Measurements from ENCODE around the gene TXK. TPM values are rescaled to one million over a fixed set of nuclear protein-coding genes. Genes with fewer than 3 reads are reported as not detected.

Gene TXK
- polyA plus RNA-seq, 2 donors = 0.61 to 2.3 TPM

- no peaks in the 10 kb centered on the region for H3K9me3 ChIP-seq (ENCODE audit: control insufficient read depth in 2 of 2, insufficient read depth in 1 of 2, low read depth in 1 of 2, low read length in 1 of 2)
- H3K27ac ChIP-seq (ENCODE audit: low read depth in 2 of 2, low read length in 1 of 2) = no peak overlapping the region
- H3K36me3 ChIP-seq (ENCODE audit: control insufficient read depth in 2 of 2, insufficient read depth in 2 of 2, low read length in 1 of 2) = peaks cover 8 to 10% of the 10 kb centered on the region in 2 donors
- no peaks in the 10 kb centered on the region for H3K4me1 ChIP-seq (ENCODE audit: control insufficient read depth in 2 of 2, insufficient read depth in 2 of 2, low read length in 1 of 2)
- no peak overlapping the region for H3K4me3 ChIP-seq (ENCODE audit: low read depth in 1 of 2, low read length in 2 of 2)
- H3K27me3 ChIP-seq (ENCODE audit: control insufficient read depth in 1 of 2, insufficient read depth in 2 of 2, low read length in 2 of 2) = no peaks in the 10 kb centered on the region
- WGBS, 2 donors = 52 to 58% methylated on average over 3 of the region's 3 CpGs
Observed at GRCh38 chr4:48139691-48140090, 5.6 kb upstream of the TXK start.

- H3K27me3 ChIP-seq (ENCODE audit: control insufficient read depth in 1 of 2, insufficient read depth in 2 of 2, low read length in 2 of 2) = no peaks in the 10 kb centered on the region
- H3K27ac ChIP-seq (ENCODE audit: low read depth in 2 of 2, low read length in 1 of 2) = no peak overlapping the region
- H3K36me3 ChIP-seq (ENCODE audit: control insufficient read depth in 2 of 2, insufficient read depth in 2 of 2, low read length in 1 of 2) = peaks cover 10% of the 10 kb centered on the region in 2 donors
- H3K9me3 ChIP-seq (ENCODE audit: control insufficient read depth in 2 of 2, insufficient read depth in 1 of 2, low read depth in 1 of 2, low read length in 1 of 2) = no peaks in the 10 kb centered on the region
- 77 to 78% methylated on average over 3 of the region's 3 CpGs for WGBS, 2 donors
- no peaks in the 10 kb centered on the region for H3K4me1 ChIP-seq (ENCODE audit: control insufficient read depth in 2 of 2, insufficient read depth in 2 of 2, low read length in 1 of 2)
- H3K4me3 ChIP-seq (ENCODE audit: low read depth in 1 of 2, low read length in 2 of 2) = no peak overlapping the region
Observed at GRCh38 chr4:48138936-48139335, 4.9 kb upstream of the TXK start.

GRCh38 chr4:48138511-48138910 lies 4.5 kb upstream of the TXK start:
- WGBS, 2 donors = 89 to 94% methylated on average over 7 of the region's 7 CpGs
- peaks cover 8 to 11% of the 10 kb centered on the region in 2 donors for H3K36me3 ChIP-seq (ENCODE audit: control insufficient read depth in 2 of 2, insufficient read depth in 2 of 2, low read length in 1 of 2)

GRCh38 chr4:48137846-48138245 lies 3.8 kb upstream of the TXK start:
- no peaks in the 10 kb centered on the region for H3K4me1 ChIP-seq (ENCODE audit: control insufficient read depth in 2 of 2, insufficient read depth in 2 of 2, low read length in 1 of 2)
- H3K4me3 ChIP-seq (ENCODE audit: low read depth in 1 of 2, low read length in 2 of 2) = no peak overlapping the region
- peaks cover 8 to 11% of the 10 kb centered on the region in 2 donors for H3K36me3 ChIP-seq (ENCODE audit: control insufficient read depth in 2 of 2, insufficient read depth in 2 of 2, low read length in 1 of 2)
- H3K9me3 ChIP-seq (ENCODE audit: control insufficient read depth in 2 of 2, insufficient read depth in 1 of 2, low read depth in 1 of 2, low read length in 1 of 2) = no peaks in the 10 kb centered on the region
- peak overlapping the region in 1 of 2 donors; percentile 4 for H3K27ac ChIP-seq (ENCODE audit: low read depth in 2 of 2, low read length in 1 of 2)
- H3K27me3 ChIP-seq (ENCODE audit: control insufficient read depth in 1 of 2, insufficient read depth in 2 of 2, low read length in 2 of 2) = no peaks in the 10 kb centered on the region

More at GRCh38 chr4:48138511-48138910, 4.5 kb upstream of the TXK start:
- H3K9me3 ChIP-seq (ENCODE audit: control insufficient read depth in 2 of 2, insufficient read depth in 1 of 2, low read depth in 1 of 2, low read length in 1 of 2) = no peaks in the 10 kb centered on the region
- H3K27ac ChIP-seq (ENCODE audit: low read depth in 2 of 2, low read length in 1 of 2) = no peak overlapping the region
- H3K4me3 ChIP-seq (ENCODE audit: low read depth in 1 of 2, low read length in 2 of 2) = no peak overlapping the region
- no peaks in the 10 kb centered on the region for H3K4me1 ChIP-seq (ENCODE audit: control insufficient read depth in 2 of 2, insufficient read depth in 2 of 2, low read length in 1 of 2)
- H3K27me3 ChIP-seq (ENCODE audit: control insufficient read depth in 1 of 2, insufficient read depth in 2 of 2, low read length in 2 of 2) = no peaks in the 10 kb centered on the region

GRCh38 chr4:48133669-48134068 lies 381 bp downstream of the TXK start:
- H3K27me3 ChIP-seq (ENCODE audit: control insufficient read depth in 1 of 2, insufficient read depth in 2 of 2, low read length in 2 of 2) = no peaks in the 10 kb centered on the region
- no peaks in the 10 kb centered on the region for H3K9me3 ChIP-seq (ENCODE audit: control insufficient read depth in 2 of 2, insufficient read depth in 1 of 2, low read depth in 1 of 2, low read length in 1 of 2)
- H3K4me1 ChIP-seq (ENCODE audit: control insufficient read depth in 2 of 2, insufficient read depth in 2 of 2, low read length in 1 of 2) = no peaks in the 10 kb centered on the region
- no peak overlapping the region for H3K27ac ChIP-seq (ENCODE audit: low read depth in 2 of 2, low read length in 1 of 2)
- peaks cover 8 to 11% of the 10 kb centered on the region in 2 donors for H3K36me3 ChIP-seq (ENCODE audit: control insufficient read depth in 2 of 2, insufficient read depth in 2 of 2, low read length in 1 of 2)
- no peak overlapping the region for H3K4me3 ChIP-seq (ENCODE audit: low read depth in 1 of 2, low read length in 2 of 2)

- peaks cover 0 to 4% of the 10 kb centered on the region in 2 donors for H3K4me1 ChIP-seq (ENCODE audit: control insufficient read depth in 2 of 2, insufficient read depth in 2 of 2, low read length in 1 of 2)
- H3K4me3 ChIP-seq (ENCODE audit: low read depth in 1 of 2, low read length in 2 of 2) = no peak overlapping the region
- H3K27me3 ChIP-seq (ENCODE audit: control insufficient read depth in 1 of 2, insufficient read depth in 2 of 2, low read length in 2 of 2) = no peaks in the 10 kb centered on the region
- H3K36me3 ChIP-seq (ENCODE audit: control insufficient read depth in 2 of 2, insufficient read depth in 2 of 2, low read length in 1 of 2) = peaks cover 7 to 8% of the 10 kb centered on the region in 2 donors
- H3K27ac ChIP-seq (ENCODE audit: low read depth in 2 of 2, low read length in 1 of 2) = no peak overlapping the region
- no peaks in the 10 kb centered on the region for H3K9me3 ChIP-seq (ENCODE audit: control insufficient read depth in 2 of 2, insufficient read depth in 1 of 2, low read depth in 1 of 2, low read length in 1 of 2)
- WGBS, 2 donors = 51 to 67% methylated on average over 4 of the region's 4 CpGs
Observed at GRCh38 chr4:48131736-48132135, 2.3 kb downstream of the TXK start.

GRCh38 chr4:48130100-48130499 lies 4.0 kb downstream of the TXK start:
- H3K27me3 ChIP-seq (ENCODE audit: control insufficient read depth in 1 of 2, insufficient read depth in 2 of 2, low read length in 2 of 2) = no peaks in the 10 kb centered on the region
- H3K4me1 ChIP-seq (ENCODE audit: control insufficient read depth in 2 of 2, insufficient read depth in 2 of 2, low read length in 1 of 2) = peaks cover 0 to 4% of the 10 kb centered on the region in 2 donors
- 89 to 97% methylated on average over 7 of the region's 7 CpGs for WGBS, 2 donors
- peaks cover 0 to 2% of the 10 kb centered on the region in 2 donors for H3K36me3 ChIP-seq (ENCODE audit: control insufficient read depth in 2 of 2, insufficient read depth in 2 of 2, low read length in 1 of 2)
- H3K9me3 ChIP-seq (ENCODE audit: control insufficient read depth in 2 of 2, insufficient read depth in 1 of 2, low read depth in 1 of 2, low read length in 1 of 2) = no peaks in the 10 kb centered on the region
- no peak overlapping the region for H3K27ac ChIP-seq (ENCODE audit: low read depth in 2 of 2, low read length in 1 of 2)
- H3K4me3 ChIP-seq (ENCODE audit: low read depth in 1 of 2, low read length in 2 of 2) = no peak overlapping the region

- Histone ChIP-seq H3K36me3 (ENCODE audit: control insufficient read depth in 2 of 2, insufficient read depth in 2 of 2, low read length in 1 of 2) (peaks cover 0 to 2% of the 10 kb centered on the region in 2 donors), H3K9me3 (ENCODE audit: control insufficient read depth in 2 of 2, insufficient read depth in 1 of 2, low read depth in 1 of 2, low read length in 1 of 2) (no peaks in the 10 kb centered on the region), H3K27ac (ENCODE audit: low read depth in 2 of 2, low read length in 1 of 2) (no peak overlapping the region)
Observed at GRCh38 chr4:48129307-48130014, 4.6 kb downstream of the TXK start.

GRCh38 chr4:48127682-48128404 lies 6.2 kb downstream of the TXK start:
- no peaks in the 10 kb centered on the region for H3K27me3 ChIP-seq (ENCODE audit: control insufficient read depth in 1 of 2, insufficient read depth in 2 of 2, low read length in 2 of 2)
- peak overlapping the region; percentile 22 to 30 for H3K27ac ChIP-seq (ENCODE audit: low read depth in 2 of 2, low read length in 1 of 2)
- H3K4me1 ChIP-seq (ENCODE audit: control insufficient read depth in 2 of 2, insufficient read depth in 2 of 2, low read length in 1 of 2) = peaks cover 0 to 4% of the 10 kb centered on the region in 2 donors
- WGBS, 2 donors = 10 to 14% methylated on average over 13 of the region's 13 CpGs
- H3K36me3 ChIP-seq (ENCODE audit: control insufficient read depth in 2 of 2, insufficient read depth in 2 of 2, low read length in 1 of 2) = no peaks in the 10 kb centered on the region
- H3K9me3 ChIP-seq (ENCODE audit: control insufficient read depth in 2 of 2, insufficient read depth in 1 of 2, low read depth in 1 of 2, low read length in 1 of 2) = no peaks in the 10 kb centered on the region
- H3K4me3 ChIP-seq (ENCODE audit: low read depth in 1 of 2, low read length in 2 of 2) = peak overlapping the region in 1 of 2 donors; percentile 14

More at GRCh38 chr4:48129307-48130014, 4.6 kb downstream of the TXK start:
- 41 to 53% methylated on average over 9 of the region's 9 CpGs for WGBS, 2 donors
- H3K4me3 ChIP-seq (ENCODE audit: low read depth in 1 of 2, low read length in 2 of 2) = no peak overlapping the region
- no peaks in the 10 kb centered on the region for H3K27me3 ChIP-seq (ENCODE audit: control insufficient read depth in 1 of 2, insufficient read depth in 2 of 2, low read length in 2 of 2)
- peaks cover 0 to 4% of the 10 kb centered on the region in 2 donors for H3K4me1 ChIP-seq (ENCODE audit: control insufficient read depth in 2 of 2, insufficient read depth in 2 of 2, low read length in 1 of 2)
